ENCODE measurements around the gene SCYL1. TPM values are rescaled to one million over a fixed set of nuclear protein-coding genes. Genes with fewer than 3 reads are reported as not detected.

SCYL1 gene
- total RNA-seq, 1 donor from 2014 or later: 79.4 TPM

DNA sequence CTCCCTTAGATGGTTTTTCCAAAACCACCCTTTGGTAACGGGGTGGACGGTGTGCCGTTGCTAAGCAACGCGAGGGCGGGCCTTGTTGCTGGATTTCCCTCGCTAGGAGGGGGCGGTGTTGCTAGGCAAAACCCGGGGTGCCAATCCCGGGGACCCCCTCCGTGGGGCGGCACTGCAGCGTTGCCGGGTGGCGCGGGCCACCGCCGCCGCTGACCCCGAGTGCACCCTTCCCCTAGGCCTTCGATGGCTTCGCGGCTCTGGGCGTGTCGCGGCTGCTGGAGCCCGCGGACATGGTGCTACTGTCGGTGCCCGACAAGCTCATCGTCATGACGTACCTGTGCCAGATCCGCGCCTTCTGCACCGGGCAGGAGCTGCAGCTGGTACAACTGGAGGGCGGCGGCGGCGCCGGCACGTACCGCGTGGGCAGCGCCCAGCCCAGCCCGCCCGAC lies 59.9 kb downstream of the SCYL1 start:
- H3K4me3 Mint-ChIP-seq: no peak overlapping the region
- H3K27ac Mint-ChIP-seq: no peak overlapping the region
- H3K4me1 Mint-ChIP-seq (ENCODE audit: unreplicated experiment): peaks cover 13% of the 10 kb centered on the region
- H3K27me3 Mint-ChIP-seq: peaks cover 25% of the 10 kb centered on the region
- H3K36me3 Mint-ChIP-seq: no peaks in the 10 kb centered on the region
- no peaks in the 10 kb centered on the region for H3K9me3 Mint-ChIP-seq
- TF ChIP-seq, protein P1, sequence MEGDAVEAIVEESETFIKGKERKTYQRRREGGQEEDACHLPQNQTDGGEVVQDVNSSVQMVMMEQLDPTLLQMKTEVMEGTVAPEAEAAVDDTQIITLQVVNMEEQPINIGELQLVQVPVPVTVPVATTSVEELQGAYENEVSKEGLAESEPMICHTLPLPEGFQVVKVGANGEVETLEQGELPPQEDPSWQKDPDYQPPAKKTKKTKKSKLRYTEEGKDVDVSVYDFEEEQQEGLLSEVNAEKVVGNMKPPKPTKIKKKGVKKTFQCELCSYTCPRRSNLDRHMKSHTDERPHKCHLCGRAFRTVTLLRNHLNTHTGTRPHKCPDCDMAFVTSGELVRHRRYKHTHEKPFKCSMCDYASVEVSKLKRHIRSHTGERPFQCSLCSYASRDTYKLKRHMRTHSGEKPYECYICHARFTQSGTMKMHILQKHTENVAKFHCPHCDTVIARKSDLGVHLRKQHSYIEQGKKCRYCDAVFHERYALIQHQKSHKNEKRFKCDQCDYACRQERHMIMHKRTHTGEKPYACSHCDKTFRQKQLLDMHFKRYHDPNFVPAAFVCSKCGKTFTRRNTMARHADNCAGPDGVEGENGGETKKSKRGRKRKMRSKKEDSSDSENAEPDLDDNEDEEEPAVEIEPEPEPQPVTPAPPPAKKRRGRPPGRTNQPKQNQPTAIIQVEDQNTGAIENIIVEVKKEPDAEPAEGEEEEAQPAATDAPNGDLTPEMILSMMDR (conservative IDR thresholded peaks at IDR 0.05): no peak
- DNase-seq (ENCODE audit: extremely low spot score, unreplicated experiment): no peak

DNA sequence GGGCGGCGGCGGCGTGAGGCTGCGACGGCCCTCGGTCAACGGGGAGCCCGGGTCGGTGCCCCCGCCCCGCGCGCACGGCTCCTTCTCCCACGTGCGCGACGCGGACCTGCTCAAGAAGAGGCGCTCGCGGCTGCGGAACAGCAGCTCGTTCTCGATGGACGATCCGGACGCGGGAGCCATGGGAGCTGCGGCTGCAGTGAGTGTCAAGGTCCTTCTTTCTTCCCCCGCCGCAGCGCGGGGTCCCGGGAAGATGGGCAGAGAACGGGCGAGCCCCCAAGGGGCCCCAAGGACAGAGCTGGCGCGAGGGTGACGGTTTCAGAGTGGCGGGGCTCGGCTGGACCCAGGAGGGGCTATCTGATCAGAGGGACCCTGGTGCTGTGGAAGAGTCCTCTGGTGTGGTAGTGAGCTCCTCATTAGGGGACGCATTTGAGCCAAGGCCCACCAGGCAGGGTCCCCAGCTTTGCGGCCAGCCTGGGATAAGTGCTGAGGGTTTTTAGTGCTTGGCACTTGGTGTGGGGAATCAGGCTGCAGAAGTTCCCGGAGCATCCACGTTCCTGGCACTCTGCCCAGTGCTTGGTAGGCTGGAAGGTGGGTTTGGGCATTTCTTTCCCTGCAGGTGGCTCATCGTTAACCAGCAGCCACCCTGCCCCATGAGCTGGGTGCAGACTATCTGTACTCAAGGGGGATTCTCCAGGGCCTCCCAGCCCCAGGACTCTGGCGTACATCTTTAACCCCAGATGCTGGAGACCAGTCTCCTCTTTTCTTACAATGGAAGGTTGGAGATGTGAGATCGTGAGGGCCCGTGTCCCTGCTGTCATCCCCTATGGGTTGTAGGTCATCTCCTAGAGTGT lies 60.7 kb downstream of the SCYL1 start:
- Mint-ChIP-seq H3K36me3 (no peaks in the 10 kb centered on the region), H3K4me1 (ENCODE audit: unreplicated experiment) (peaks cover 13% of the 10 kb centered on the region), H3K27ac (no peak overlapping the region), H3K9me3 (no peaks in the 10 kb centered on the region), H3K27me3 (peaks cover 29% of the 10 kb centered on the region), H3K4me3 (no peak overlapping the region)
- TF ChIP-seq, protein P1 (conservative IDR thresholded peaks at IDR 0.05): no peak
- DNase-seq (ENCODE audit: extremely low spot score, unreplicated experiment): no peak

DNA sequence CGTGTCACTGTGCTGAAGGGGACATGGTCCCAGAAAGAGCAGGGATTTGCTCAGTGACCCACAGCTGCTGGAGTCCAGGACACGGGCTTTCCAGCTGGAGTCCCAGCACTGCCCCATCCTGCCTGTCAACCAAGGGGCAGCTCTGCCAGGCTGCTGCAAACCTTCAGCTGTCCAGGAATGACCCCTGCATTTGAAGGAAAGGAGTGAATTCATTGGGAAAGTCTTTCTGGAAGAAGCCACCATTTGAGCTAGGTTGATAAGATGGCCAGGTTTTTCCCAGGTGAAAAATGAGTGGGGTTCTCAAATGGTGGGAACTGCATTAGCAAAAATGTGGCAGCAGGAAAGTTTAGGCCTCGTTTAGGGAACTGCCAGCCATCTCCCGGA lies 61.4 kb downstream of the SCYL1 start:
- Mint-ChIP-seq H3K36me3 (no peaks in the 10 kb centered on the region), H3K4me1 (ENCODE audit: unreplicated experiment) (peaks cover 15% of the 10 kb centered on the region), H3K27me3 (peaks cover 31% of the 10 kb centered on the region), H3K27ac (no peak overlapping the region), H3K9me3 (no peaks in the 10 kb centered on the region), H3K4me3 (no peak overlapping the region)
- DNase-seq (ENCODE audit: extremely low spot score, unreplicated experiment): no peak
- TF ChIP-seq, protein P1 (conservative IDR thresholded peaks at IDR 0.05): no peak

DNA sequence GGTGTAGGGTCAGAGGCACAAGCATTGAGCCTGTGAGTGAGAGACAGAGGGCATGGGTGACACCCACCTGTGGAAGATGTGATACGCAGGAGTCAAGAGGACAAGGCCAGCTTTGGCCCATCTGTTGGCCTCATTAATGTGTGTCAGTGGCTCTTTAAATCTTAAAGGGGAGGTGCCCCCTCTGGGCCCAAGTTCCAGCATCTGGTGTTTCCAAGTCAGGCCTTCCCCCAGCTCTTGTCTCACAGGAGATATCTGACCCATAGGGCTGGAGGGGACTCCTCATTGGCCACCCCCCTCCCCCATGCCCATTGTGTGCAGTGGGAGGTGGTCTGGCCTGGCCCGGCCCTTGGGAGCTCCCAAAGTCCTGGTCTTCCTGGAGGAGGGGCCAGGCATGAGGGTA lies 61.8 kb downstream of the SCYL1 start:
- H3K4me3 Mint-ChIP-seq: no peak overlapping the region
- H3K36me3 Mint-ChIP-seq: no peaks in the 10 kb centered on the region
- peaks cover 17% of the 10 kb centered on the region for H3K4me1 Mint-ChIP-seq (ENCODE audit: unreplicated experiment)
- H3K9me3 Mint-ChIP-seq: no peaks in the 10 kb centered on the region
- no peak for DNase-seq (ENCODE audit: extremely low spot score, unreplicated experiment)
- H3K27me3 Mint-ChIP-seq: peaks cover 33% of the 10 kb centered on the region
- no peak overlapping the region for H3K27ac Mint-ChIP-seq
- TF ChIP-seq, protein P1 (conservative IDR thresholded peaks at IDR 0.05): no peak

Other genes with a start within 250 kb of the SCYL1 start
- gene CDC42EP2, start 210.2 kb upstream of the SCYL1 start, total RNA-seq (ENCODE audit: low replicate concordance): 9.4 and 12.9 TPM in 2 replicates
- gene DPF2, start 191.2 kb upstream of the SCYL1 start, total RNA-seq (ENCODE audit: low replicate concordance): 64.7 and 85.5 TPM in 2 replicates
- 1.2 and 1.3 TPM in 2 replicates for gene TIGD3, start 170.3 kb upstream of the SCYL1 start, total RNA-seq (ENCODE audit: low replicate concordance)
- 1.9 and 5.6 TPM in 2 replicates for gene SLC25A45, start 142.4 kb upstream of the SCYL1 start, total RNA-seq (ENCODE audit: low replicate concordance)
- gene FRMD8, start 138.4 kb upstream of the SCYL1 start, total RNA-seq (ENCODE audit: low replicate concordance): 35.0 and 41.8 TPM in 2 replicates
- gene NEAT1, start 102.3 kb upstream of the SCYL1 start, total RNA-seq (ENCODE audit: low replicate concordance): 229 and 395 TPM in 2 replicates
- 4,133 and 6,276 TPM in 2 replicates for gene MALAT1, start 26.0 kb upstream of the SCYL1 start, total RNA-seq (ENCODE audit: low replicate concordance)
- gene LTBP3, start 33.3 kb downstream of the SCYL1 start, total RNA-seq (ENCODE audit: low replicate concordance): 71.8 and 74.1 TPM in 2 replicates
- 32.2 and 33.9 TPM in 2 replicates for gene ZNRD2, start 45.4 kb downstream of the SCYL1 start, total RNA-seq (ENCODE audit: low replicate concordance)
- 55.7 and 56.1 TPM in 2 replicates for gene FAM89B, start 47.5 kb downstream of the SCYL1 start, total RNA-seq (ENCODE audit: low replicate concordance)
- gene EHBP1L1, start 51.0 kb downstream of the SCYL1 start, total RNA-seq (ENCODE audit: low replicate concordance): 10.9 and 14.7 TPM in 2 replicates
- 0.36 and 1.1 TPM in 2 replicates for gene KCNK7, start 70.7 kb downstream of the SCYL1 start, total RNA-seq (ENCODE audit: low replicate concordance)
- 56.7 and 61.9 TPM in 2 replicates for gene MAP3K11, start 89.1 kb downstream of the SCYL1 start, total RNA-seq (ENCODE audit: low replicate concordance)
- 44.9 and 49.2 TPM in 2 replicates for gene PCNX3, start 90.7 kb downstream of the SCYL1 start, total RNA-seq (ENCODE audit: low replicate concordance)
- 26.5 and 26.8 TPM in 2 replicates for gene SIPA1, start 113.0 kb downstream of the SCYL1 start, total RNA-seq (ENCODE audit: low replicate concordance)
- gene RELA, start 137.8 kb downstream of the SCYL1 start, total RNA-seq (ENCODE audit: low replicate concordance): 64.8 and 80.0 TPM in 2 replicates
- 61.7 and 77.6 TPM in 2 replicates for gene KAT5, start 187.2 kb downstream of the SCYL1 start, total RNA-seq (ENCODE audit: low replicate concordance)
- gene RNASEH2C, start 195.7 kb downstream of the SCYL1 start, total RNA-seq (ENCODE audit: low replicate concordance): 51.7 and 69.4 TPM in 2 replicates

Measured in type B pancreatic cell (in vitro differentiated cells).